GM19328 (cell line): Measurements from ENCODE around the gene PMM2.

Experiments used
- ATAC-seq: cut with Tn5 transposase; IDR thresholded peaks from one replicate; pipeline ENCODE4 v1.9.1; 2021; ENCODE audit warnings: mild to moderate bottlenecking, moderate library complexity; ENCODE audit not compliant: unreplicated experiment

The PMM2 gene

GRCh38 chr16:8849411-8850011, 51.9 kb downstream of the PMM2 start:
- ATAC-seq, result no peak

- ATAC-seq, result no peak
Observed at GRCh38 chr16:8850279-8850885, 52.7 kb downstream of the PMM2 start.

- ATAC-seq, result no peak
Observed at GRCh38 chr16:8851761-8852403, 54.2 kb downstream of the PMM2 start.

GRCh38 chr16:8852534-8852933, 54.9 kb downstream of the PMM2 start:
- no peak for ATAC-seq

- no peak for ATAC-seq
Observed at GRCh38 chr16:8853150-8853549, 55.5 kb downstream of the PMM2 start.

- no peak for ATAC-seq
Observed at GRCh38 chr16:8853611-8854010, 56.0 kb downstream of the PMM2 start.

GRCh38 chr16:8854298-8854948, 56.8 kb downstream of the PMM2 start:
- ATAC-seq, result no peak

- no peak for ATAC-seq
Observed at GRCh38 chr16:8855051-8855786, 57.6 kb downstream of the PMM2 start.

- no peak for ATAC-seq
Observed at GRCh38 chr16:8855972-8856371, 58.3 kb downstream of the PMM2 start.

GRCh38 chr16:8858994-8859912, 61.6 kb downstream of the PMM2 start:
- no peak for ATAC-seq

- no peak for ATAC-seq
Observed at GRCh38 chr16:8859913-8860881, 62.6 kb downstream of the PMM2 start.

GRCh38 chr16:8861563-8862308, 64.1 kb downstream of the PMM2 start:
- no peak for ATAC-seq

- ATAC-seq, result no peak
Observed at GRCh38 chr16:8862309-8863130, 64.9 kb downstream of the PMM2 start.

GRCh38 chr16:8863594-8864424, 66.2 kb downstream of the PMM2 start:
- no peak for ATAC-seq

GRCh38 chr16:8864480-8865110, 67.0 kb downstream of the PMM2 start:
- no peak for ATAC-seq
